GM21737 (cell line): ENCODE data around the gene TMEM72.

Source experiments
- ATAC-seq: cut with Tn5 transposase; IDR thresholded peaks from one replicate; pipeline ENCODE4 v1.9.1; 2021; ENCODE audit warnings: mild to moderate bottlenecking, moderate library complexity; ENCODE audit not compliant: unreplicated experiment

The TMEM72 gene

DNA sequence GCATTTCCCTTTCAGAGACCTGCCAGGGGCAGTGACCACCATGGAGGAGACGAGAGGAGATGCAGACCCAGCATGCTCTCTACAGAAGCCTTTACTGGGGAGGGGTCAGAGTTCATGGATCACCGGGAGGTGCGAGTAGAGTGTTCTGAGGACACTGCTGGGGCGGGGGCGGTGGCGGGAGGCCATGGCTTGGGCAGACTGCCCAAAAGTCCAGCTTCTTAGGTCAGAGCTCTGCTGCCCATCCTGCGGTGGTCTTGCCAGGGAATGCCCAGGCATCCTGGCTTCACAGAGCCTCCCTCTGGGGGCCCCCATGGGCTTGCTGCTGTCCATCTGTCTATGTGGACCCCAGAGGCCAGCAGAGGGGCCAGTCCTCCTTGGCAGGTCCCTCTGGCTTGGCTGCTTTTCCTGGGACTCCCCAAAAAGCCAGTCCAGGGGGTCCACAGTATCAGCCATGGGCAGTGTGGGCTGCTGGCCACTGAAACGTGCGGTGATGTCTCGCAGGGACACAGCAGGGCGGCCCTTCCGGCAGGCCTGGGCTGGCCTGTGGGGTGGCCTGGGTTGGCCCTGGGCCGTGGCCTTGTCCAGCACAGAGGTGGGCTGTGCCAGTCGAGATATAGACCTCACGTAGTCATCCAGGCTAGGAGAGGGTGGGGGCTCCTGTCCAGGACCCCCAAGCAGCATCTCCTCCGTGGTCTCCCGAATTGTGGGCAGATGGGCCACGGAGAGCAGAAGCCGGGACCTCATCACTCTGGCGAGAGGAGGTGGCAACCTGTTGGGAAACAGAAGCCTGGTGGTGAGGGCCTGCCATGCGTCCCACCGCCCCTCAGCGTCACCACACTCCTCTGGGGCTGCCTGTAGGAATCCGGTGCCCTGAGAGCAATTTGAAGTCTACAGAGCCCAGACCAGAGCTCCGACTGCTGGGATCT lies 66.4 kb downstream of the TMEM72 start:
- no peak for ATAC-seq

DNA sequence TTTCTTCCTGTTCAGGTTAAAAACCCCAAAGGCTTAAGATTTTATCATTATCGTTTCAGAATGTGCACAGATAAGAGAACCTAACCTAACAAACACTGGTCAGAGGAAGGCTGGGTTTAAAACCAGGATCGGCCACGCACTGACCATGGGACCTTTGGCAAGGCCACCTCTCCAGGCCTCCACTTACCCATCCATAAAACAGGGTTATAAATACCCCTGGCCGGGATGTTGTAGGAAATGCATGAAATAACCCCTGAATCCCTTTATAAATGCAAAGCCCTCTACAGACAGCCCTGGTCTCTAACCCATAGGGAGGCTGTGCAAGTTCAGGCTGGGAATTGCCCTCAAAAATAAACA lies 67.1 kb downstream of the TMEM72 start:
- no peak for ATAC-seq

DNA sequence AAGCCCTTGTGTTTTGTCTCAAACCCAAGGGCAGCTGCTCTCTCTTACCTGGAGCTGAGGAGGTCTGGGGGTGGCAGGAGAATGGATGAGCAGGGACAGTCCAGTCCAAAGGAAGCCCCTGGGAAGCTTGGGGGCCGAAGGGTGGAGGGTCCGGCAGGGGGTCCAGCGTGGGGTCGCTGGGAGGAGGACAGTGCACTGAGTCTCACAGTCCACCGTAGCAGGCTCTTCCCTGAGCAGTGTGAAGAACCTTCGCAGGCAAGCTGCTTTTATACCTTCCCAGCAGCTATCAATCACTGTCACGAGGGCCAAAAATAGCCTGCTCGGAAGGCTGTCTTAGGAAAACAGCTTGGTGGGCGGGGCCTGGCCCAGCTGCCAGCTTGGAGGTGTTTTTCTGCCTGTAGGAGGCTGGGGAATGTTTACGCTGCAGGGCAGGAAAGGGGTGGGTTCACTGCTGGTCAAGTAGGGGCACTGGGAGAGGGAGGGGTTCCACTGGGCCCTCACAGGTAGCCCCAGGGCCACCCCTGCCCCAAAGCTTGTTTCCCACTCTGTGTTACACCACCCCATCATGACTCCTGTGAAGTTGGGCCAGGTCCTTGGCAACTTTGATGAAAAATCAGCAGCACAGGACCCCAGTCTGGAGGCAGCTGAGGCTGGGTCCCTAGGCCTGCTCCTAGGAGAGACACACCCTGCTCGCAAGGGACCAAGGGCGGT lies 67.6 kb downstream of the TMEM72 start, which contains the start of gene DEPP1:
Gene DEPP1, minus strand, starts transcription at position 240 of the 711 bp plus-strand sequence. CDS start 779 bp downstream, outside the sequence.
- ATAC-seq: no peak

DNA sequence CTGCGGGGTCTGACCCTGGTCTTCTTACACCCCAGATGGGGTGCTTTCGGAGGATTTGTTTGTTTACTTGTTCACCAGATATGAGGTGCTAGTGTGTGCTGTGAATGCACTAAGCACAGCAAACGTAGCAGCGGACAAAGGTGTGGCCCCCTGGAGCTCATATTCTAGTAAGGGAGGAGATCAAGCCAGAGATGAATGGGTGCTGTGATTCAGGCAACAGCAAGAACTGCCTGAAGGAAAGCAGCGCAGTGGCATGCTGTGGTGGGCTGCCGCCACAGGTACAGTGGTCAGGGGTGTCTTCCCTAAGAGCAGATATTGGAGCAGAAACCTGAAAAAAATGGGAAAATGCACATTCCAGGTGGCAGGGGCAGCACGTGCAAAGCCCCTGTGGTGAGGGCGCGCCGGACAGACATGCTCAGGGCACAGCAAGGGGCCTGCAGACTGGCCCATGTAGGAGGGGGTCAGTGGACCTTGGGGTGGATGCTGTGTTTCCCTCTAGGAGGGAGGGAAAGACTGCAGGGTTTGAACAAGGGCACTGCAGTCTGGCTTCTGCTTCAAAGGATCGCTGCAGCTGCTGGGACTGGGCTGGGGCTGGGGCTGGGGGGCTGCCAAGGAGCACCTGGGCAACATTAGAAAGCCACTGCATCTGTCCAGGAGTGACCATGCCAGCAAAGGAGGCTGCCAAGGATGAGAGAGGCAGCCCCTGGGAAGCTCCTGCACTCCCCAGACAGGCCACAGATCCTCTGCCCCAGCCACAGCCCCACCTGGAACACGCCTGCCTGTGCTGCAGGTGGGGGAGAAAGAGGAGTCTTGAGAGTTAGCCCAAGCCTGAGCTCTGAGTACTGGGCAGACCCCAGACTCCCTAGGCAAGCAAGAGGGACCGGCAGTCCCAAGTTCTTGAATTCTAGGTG lies 68.4 kb downstream of the TMEM72 start:
- ATAC-seq: no peak

DNA sequence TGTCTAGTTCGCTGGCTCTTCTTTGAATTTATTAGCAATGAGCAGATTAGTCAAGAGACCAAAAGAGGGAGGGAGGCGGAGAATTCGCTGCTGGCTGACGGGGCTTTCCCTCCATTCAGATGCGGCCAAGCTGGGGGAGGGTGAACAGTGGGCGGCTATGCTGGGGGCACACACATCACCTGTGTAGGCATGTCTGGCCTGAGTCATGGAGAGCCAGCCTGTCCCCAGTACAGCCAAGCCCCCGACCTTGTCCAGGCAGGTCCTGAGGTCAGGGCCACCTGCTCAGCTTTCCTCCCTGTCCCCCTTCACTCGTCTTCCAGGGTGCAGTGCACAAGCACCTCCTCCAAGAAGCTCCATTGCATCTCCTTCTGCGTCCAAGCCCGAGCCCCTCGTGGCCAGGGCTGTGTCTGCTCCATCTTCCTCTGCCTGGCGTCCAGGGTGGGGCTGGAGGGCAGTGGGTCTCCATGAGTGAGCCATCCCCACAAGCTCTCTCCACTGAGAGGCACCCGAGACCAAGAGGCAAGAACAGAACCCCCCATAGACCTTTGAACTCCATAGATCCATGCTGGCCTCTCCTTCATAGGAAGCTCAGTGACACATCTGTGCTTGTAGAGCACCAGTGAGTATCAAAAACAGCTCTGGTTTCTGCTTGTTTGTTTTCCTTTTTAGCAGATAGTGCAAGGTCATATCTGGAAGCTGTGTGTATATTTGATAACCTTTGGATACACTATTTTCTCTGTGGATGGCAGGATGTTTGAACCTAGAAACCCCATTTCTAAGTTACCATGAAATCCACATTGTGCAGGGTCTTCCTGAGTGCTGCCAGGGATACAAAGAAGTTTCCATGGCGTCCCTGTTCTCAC lies 69.4 kb downstream of the TMEM72 start:
- no peak for ATAC-seq

DNA sequence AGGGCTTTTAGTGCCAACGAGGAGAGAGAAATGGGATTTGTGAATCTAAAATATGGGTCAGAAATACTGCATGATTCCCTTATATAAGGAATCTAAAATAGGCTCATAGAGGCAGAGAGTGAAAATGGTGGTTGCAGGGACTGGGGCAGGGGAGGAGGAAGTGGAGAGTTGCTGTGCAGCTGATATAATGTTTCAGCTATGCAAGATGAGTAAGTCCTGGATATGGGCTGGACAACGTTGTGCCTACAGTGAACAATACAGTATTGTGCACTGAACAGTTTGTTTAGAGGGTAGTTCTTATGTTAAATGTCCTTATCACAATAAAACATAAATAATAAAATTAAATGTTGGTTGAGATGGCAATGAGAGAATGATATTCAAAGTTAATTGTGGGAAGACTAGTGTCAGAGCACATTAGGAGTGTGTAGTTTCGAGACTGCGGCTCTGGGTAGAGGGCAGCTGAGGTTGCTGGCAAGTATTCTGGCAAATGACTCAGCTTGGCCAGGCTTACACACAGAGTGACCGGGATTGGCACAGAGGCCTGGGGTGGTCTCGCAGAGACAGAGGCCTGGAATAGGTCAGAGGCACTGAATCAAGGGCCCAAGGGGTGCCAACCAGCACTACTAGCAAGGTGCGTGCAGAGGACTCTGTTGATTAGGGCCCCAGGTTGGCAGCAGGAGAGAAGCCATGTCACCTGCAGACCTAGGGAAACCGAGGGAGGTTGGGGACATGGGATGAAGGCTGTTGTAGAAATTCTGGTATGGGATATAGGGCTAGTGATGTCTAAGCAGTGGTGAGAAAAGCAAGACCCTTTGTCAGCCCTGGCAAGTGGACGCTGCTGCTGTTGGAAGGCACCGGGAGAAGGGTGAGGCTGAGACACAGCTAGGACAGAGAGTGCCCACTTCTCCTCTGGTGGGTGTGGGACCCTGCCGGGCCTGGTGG lies 70.3 kb downstream of the TMEM72 start:
- ATAC-seq: no peak

DNA sequence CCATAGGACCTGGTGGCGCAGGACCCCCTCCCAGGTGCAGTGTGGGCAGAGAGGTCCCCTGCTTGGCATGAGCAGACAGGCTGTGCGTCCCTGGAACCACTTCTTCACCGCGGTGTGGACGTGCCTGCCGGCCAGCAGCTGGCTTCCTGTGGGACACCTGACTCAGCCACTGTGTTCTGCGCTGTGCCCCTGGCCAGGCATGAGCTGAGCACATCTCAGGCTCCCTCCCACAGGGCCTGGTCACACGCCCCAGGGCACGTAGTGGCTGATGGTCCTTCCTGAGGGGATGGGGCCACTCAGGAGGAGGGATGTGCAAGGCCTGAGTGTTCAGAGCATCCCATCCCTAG lies 71.0 kb downstream of the TMEM72 start:
- no peak for ATAC-seq

DNA sequence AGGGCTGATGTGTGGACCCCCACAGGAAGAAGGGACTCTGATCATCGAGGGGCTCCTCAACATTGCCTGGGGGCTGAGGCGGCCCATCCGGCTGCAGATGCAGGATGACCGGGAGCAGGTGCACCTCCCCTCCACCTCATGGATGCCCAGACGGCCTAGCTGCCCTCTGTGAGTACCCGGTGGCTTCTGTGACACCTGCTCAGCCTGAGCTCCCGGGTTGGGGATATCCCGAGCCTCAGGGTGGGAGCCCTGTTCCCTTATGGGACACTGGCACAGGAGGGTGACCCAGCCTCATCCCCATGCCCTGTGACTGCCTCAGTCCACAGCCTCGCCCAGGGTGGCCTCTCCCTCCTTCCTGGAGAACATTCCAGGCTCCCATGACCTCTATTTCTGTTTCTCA lies 71.4 kb downstream of the TMEM72 start:
- ATAC-seq: no peak

DNA sequence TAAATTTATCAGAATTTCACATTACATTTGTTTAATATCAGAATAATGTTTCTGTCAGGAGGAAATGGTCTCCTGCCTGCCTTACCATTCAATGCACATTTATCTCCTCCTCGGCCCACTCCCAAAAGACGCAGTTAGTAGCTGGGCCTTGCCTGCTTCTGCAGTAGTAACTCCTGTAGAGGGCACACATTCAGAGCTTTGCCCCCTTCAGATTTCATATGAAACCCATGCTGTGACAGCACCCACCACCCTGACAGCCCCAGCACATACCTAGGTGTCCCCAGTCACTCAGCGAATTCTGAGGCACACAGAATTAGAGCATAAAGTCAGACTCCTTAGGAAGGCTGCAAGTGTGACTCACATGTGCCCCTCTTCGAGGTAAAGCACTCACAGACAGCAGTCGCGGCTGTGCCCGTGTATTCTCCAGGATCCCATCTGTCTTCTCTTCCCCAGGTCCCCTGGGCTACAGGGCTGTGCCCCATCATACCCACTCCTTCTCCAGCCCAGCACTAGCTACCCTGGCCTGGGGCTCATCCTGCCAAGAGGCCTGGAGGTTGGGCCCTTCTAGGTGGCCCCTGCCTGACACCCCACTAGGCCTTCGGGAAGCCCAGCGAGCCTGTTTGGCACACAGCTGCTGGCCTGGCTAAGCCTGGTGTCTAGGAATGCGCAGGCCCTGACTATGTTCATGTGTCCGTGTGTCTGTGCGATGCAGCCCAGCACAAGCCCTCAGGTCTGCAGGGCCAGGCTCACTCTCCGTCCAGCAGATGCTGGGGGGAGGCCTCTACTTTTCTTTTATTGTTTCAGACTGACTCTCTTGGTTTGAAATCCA lies 72.1 kb downstream of the TMEM72 start:
- no peak for ATAC-seq

DNA sequence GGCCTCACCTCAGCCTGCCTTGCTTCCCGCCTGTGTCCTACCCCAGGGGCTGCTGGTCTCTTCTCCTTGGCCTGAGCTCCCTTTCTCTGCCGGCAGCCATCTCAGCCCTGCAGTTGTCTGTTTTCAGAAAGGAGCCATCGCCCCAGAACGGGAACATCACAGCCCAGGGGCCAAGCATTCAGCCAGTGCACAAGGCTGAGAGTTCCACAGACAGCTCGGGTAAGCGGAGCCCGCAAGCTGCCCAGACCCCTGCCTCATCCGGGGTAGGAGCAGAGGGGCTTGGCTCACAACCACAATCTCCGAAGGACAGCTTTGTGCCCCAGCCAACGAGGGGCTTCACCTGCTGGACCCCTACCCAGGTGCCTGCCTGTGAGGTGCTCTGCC lies 72.8 kb downstream of the TMEM72 start:
- ATAC-seq: no peak

DNA sequence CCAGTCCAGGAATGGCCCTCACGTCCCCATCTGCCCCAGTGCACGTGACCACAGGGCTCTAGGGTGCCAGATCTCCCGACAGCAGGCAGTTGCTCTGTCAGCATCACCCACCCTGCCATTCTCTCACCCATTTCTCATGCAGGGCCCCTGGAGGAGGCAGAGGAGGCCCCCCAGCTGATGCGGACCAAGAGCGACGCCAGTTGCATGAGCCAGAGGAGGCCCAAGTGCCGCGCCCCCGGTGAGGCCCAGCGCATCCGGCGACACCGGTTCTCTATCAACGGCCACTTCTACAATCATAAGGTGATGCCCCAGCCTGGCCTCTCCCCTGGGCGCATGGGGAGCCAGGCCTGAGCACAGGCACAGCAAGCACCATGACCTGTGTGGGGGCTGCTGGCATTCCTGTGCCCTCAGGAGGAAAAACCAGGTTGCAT lies 73.5 kb downstream of the TMEM72 start:
- ATAC-seq: no peak

DNA sequence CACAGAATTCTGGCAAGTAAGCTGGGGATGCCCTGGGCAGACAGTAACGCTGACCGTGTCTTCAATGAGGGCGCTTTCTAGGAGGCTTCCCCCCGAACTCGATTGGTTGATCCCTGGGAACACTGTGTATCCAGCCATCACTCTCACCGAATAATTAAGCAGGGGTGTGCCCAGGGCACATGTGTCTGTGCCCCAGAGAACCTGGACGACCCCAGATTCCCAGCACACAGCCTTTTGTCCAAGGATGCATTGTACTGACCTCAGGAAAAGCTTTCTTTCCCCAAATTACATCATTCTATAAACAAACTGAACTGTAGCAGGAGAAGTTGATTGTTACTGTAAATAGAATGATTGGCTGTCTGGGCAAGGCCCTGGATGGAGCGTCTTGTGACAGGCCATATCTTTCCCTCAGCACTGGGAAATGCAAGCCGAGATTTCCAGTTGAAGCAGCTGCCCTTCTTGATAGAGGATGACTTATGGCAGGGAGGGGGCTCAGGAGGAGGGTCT lies 74.1 kb downstream of the TMEM72 start:
- ATAC-seq: no peak

DNA sequence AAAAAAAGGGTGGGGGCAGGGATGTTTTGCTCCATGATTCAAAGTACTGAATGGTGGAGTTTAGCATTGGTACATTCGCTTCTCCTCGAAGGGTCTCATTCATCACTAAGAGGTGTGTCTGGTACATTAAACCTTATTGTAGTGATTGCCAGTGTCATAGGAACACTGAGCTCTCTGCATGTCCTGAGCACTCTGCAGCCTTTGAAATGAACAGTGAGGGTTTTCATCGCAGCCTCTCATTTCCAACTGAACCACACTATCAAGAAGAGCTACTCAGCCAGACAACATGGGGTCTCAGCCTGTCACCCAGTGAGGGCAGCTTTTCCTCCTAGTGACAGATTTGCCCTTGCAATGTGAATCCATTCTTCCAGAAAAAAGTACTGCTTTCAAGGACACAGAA lies 75.0 kb downstream of the TMEM72 start:
- ATAC-seq: no peak
